Measurements from ENCODE around the gene TRIM40.
"Not testable (repeated sequence)": the region's sequence is repeated elsewhere in the genome, so short reads cannot be mapped to it uniquely, and the experiment has no call there.

The TRIM40 gene

DNA sequence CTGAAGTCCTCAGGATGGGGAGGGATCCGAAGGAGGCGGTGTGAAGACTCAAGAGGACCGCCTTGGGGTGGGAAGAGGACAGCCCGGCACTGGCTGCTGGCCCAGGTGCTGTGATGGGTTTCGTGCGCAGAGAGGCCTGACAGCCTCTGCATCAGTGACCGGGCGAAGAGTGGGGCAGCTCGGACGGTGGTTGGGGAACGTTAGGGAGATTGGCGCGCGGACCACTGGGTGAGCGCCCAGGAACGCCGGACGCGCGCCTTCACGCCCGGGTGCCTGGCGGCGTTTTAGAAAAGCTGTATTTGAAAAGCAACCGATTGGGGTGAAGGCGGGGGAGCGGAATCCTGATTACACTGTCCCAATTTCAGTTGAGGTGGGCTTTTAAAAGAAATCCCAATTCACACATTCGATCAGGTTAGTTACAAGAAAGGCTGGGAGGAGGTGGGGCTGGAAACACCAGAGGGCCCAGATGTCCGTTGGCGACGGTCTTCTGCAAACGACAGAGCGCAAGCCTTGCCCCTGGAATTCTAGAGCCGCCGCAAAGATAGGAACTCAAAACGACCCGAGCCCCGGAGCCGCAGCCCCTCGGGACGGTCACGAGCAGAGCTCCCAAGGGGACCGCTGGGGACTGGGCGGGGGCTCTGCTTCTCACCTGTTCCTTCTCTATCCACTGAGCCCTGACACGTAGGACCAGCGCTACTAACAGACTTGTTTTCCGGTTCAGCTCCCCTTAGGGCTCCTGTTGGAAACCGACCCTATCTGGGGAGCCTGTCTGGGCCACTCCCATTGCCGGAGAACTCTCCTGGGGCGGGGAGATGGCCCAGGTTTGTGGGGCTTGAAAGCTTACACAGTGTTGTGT lies 8.5 kb upstream of the TRIM40 start:
- Mint-ChIP-seq H3K4me1 (ENCODE audit: low read depth in 2 of 2) (peaks cover 8 to 9% of the 10 kb centered on the region in 2 donors), H3K27ac (no peak overlapping the region), H3K9me3 (no peaks in the 10 kb centered on the region), H3K36me3 (ENCODE audit: insufficient read depth) (peaks cover 3% of the 10 kb centered on the region), H3K4me3 (no peak overlapping the region), H3K27me3 (peaks cover 83 to 99% of the 10 kb centered on the region in 2 donors)
- no peak for DNase-seq
- no peak for ATAC-seq (replicated peaks)

DNA sequence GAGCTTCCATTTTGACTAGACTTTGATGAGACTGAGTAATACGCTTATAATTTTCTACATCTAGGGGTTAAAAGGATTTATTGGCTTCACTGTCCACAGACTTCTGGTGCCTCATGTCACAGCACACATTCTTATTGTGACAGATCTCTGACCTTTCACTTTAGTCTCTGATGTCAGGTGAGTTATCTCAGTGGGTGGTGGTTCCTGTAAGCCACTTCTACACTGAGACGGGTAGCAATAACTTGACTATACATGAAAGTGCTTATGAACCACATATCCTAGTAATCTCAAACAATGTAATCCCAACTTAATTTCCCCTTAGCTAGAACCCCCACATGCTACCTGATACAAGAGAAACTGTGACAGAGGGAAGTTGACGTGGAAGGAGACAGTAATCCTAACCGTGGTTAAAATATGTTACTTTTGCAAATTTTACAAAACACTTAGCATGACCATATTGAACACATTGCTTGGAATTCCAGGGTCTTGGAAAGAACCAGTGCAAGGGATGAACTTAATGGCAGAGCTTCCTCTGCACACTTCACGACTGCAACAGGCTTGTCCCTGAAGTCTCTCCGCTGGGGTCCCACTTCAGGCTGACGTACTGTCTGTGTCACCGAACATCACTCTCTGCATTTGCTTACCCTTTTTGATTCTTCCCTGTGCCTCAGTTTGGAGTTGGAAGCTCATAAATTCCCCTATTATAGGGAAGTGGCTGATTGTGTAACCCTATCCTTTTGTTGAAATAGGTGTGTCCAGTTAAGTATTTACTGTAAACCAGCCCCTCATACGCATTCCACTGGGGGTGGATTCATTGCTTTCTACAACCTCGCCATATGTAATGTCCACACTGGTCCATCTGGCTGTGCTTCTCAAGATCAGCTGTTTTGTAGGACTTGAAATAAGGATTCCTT lies 6.4 kb upstream of the TRIM40 start:
- peaks cover 8 to 9% of the 10 kb centered on the region in 2 donors for H3K4me1 Mint-ChIP-seq (ENCODE audit: low read depth in 2 of 2)
- H3K9me3 Mint-ChIP-seq, result no peaks in the 10 kb centered on the region
- no peak overlapping the region for H3K27ac Mint-ChIP-seq
- no peak overlapping the region for H3K4me3 Mint-ChIP-seq
- H3K36me3 Mint-ChIP-seq (ENCODE audit: insufficient read depth), result peaks cover 3% of the 10 kb centered on the region
- DNase-seq, result no peak
- no peak for ATAC-seq (replicated peaks)
- H3K27me3 Mint-ChIP-seq, result peaks cover 78 to 90% of the 10 kb centered on the region in 2 donors

DNA sequence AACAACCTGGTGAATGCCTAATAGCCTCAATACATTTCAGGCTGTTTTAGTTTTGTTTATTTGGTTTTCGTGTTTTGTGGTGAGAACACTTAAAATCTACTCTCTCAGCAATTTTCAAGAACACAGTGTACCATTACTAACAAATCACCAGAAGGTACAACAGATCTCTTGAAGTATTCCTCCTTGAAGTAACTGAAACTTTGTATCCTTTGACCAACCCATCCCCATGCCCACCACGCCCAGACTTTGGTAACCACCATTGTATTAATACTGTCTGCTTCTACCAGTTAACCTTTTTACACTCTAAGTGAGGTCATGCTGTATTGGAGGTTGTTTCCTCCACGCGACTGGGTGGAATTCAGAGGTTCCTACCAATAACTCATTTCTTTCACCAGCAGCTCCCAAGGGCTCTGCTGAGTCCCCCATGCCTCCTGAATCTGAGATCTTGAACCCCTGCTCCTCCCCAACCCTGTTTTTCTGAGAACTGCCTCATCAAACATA lies 5.7 kb upstream of the TRIM40 start:
- peaks cover 8 to 9% of the 10 kb centered on the region in 2 donors for H3K4me1 Mint-ChIP-seq (ENCODE audit: low read depth in 2 of 2)
- peaks cover 74 to 87% of the 10 kb centered on the region in 2 donors for H3K27me3 Mint-ChIP-seq
- DNase-seq, result no peak
- H3K27ac Mint-ChIP-seq, result no peak overlapping the region
- H3K9me3 Mint-ChIP-seq, result no peaks in the 10 kb centered on the region
- no peak overlapping the region for H3K4me3 Mint-ChIP-seq
- peaks cover 3% of the 10 kb centered on the region for H3K36me3 Mint-ChIP-seq (ENCODE audit: insufficient read depth)
- ATAC-seq (replicated peaks), result no peak

DNA sequence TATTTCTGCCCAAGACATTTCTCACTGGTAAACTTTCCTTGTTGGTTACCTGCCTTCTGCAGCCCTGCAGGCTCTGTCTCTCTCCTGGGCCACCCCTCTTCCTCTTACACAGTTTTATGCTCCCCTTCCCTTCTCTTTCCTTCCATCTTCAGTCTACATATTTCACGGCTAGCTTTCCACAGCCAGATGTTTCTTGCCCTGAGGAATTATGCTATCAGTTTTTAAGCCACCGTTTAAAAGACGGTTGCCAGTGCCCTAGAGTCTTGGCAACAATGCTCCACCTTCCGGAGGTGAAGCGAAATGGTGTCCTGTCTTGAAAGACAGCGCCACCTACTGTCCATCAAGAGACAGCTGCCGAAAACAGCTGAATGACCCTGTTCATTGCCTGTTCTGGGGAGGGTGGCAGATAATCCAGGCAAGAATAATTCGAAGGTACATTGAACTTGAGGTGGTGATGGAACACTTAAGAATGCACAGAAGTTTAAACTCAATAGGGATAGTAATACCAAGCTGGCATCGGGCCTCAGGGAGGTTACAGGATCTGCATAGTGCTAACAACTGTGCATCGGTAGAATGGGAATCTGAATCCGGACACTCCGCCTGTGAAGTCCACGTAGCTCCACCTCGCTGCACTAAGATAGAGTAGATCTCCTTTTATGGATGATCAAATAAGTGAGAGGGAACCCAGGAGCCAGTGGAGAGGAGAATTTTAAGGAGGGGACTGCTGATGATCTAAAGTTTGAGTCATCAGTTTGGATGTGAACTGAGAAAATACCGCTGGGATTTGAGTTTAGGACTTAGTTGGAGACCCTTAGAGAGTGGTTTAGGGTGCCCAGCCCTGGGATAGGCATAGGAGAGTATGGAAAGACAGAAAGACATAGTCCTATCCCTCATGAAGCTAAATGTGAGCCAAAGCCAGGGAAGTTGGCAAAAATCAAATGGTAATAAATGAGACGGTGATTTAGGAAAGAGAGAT lies 4.8 kb upstream of the TRIM40 start:
- Mint-ChIP-seq H3K4me1 (ENCODE audit: low read depth in 2 of 2) (peaks cover 8 to 9% of the 10 kb centered on the region in 2 donors), H3K9me3 (no peaks in the 10 kb centered on the region), H3K36me3 (ENCODE audit: insufficient read depth) (peaks cover 3% of the 10 kb centered on the region), H3K4me3 (peak overlapping the region in 1 of 2 donors; percentile 42), H3K27ac (no peak overlapping the region), H3K27me3 (peaks cover 65 to 85% of the 10 kb centered on the region in 2 donors)
- peak; percentile 63 to 67 (median 66) for DNase-seq
- peak; percentile 98 for ATAC-seq (replicated peaks)

DNA sequence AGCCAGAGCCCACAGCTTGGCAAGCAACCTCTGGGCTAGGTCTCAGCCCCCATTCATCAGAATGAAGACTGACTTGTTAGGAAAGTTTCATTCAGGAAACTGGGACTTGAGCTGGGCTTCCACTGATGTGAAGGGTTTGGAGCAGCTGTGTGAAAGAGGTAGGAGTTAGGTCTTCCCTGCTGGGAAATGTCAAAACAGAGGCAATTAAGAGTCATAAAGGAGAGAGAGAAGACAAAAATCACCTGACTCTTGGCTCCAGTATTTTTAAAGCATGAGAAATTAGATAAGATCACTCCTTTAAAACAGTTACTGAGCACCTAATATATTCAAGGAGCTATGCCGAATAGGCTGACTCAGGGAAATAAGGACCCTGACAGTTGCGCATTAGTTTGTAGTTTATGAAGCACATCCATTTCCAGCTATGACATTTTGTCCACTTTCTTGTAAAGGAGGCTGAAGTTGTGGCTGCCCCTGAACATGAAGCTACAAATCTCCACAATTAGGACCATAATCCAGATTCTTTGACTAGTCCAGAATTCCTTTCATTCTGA lies 3.9 kb upstream of the TRIM40 start:
- Mint-ChIP-seq H3K36me3 (ENCODE audit: insufficient read depth) (peaks cover 3% of the 10 kb centered on the region), H3K27ac (no peak overlapping the region), H3K4me3 (no peak overlapping the region), H3K27me3 (peaks cover 56 to 80% of the 10 kb centered on the region in 2 donors), H3K9me3 (no peaks in the 10 kb centered on the region), H3K4me1 (ENCODE audit: low read depth in 2 of 2) (peaks cover 8 to 9% of the 10 kb centered on the region in 2 donors)
- DNase-seq, result no peak
- ATAC-seq (replicated peaks), result no peak

DNA sequence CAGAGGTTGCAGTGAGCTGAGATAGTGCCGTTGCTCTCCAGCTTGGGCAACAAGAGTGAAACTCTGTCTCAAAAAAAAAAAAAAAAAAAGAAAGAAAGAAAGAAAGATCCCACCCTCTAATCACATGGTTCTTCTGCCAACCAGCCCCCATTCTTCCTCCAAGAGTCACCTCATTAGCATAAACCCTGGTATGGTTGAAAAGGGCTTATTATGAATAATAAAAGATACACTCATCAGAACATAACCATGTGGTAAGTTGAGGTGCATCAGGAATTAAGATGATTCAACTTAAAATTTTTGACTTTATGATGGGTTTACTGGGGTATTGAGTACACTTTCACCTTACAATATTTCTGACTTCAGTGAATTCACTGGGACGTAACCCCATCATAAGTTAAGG lies 793 bp upstream of the TRIM40 start:
- Mint-ChIP-seq H3K9me3 (no peaks in the 10 kb centered on the region), H3K4me3 (no peak overlapping the region), H3K36me3 (ENCODE audit: insufficient read depth) (peaks cover 3% of the 10 kb centered on the region), H3K27me3 (peaks cover 31 to 53% of the 10 kb centered on the region in 2 donors), H3K27ac (no peak overlapping the region), H3K4me1 (ENCODE audit: low read depth in 2 of 2) (peaks cover 5 to 8% of the 10 kb centered on the region in 2 donors)
- DNase-seq (no peak), ATAC-seq (replicated peaks) (no peak)

DNA sequence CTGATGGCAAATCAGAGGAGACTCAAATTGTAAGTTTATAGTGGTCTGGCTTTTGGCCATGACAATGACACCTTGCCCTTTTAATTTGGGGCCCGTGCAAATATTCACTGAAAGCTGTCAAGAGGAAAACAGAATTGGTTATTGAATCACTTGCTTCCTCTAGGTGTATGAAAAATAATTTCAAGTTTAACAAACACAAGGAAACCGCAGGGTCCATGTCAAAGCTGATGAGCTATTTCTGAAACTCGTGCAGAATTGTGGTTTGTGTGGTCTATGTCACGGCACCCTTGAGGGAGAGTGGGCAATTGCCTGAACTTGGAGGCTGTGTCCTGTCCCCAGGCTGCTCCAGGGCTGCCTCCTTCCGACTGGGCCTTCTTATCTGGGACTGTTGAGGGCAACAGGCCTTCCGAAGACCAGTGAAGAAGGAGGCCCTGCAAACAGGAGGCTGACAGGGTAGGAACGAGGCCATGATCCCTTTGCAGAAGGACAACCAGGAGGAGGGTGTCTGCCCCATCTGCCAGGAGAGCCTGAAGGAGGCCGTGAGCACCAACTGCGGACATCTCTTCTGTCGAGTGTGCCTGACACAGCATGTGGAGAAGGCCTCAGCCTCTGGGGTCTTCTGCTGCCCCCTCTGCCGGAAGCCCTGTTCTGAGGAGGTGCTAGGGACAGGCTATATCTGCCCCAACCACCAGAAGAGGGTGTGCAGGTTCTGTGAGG lies 788 bp downstream of the TRIM40 start:
- Mint-ChIP-seq H3K27ac (no peak overlapping the region), H3K4me1 (ENCODE audit: low read depth in 2 of 2) (no peaks in the 10 kb centered on the region), H3K4me3 (no peak overlapping the region), H3K36me3 (ENCODE audit: insufficient read depth) (no peaks in the 10 kb centered on the region), H3K27me3 (peaks cover 33 to 53% of the 10 kb centered on the region in 2 donors), H3K9me3 (no peaks in the 10 kb centered on the region)
- DNase-seq, result no peak
- no peak for ATAC-seq (replicated peaks)

DNA sequence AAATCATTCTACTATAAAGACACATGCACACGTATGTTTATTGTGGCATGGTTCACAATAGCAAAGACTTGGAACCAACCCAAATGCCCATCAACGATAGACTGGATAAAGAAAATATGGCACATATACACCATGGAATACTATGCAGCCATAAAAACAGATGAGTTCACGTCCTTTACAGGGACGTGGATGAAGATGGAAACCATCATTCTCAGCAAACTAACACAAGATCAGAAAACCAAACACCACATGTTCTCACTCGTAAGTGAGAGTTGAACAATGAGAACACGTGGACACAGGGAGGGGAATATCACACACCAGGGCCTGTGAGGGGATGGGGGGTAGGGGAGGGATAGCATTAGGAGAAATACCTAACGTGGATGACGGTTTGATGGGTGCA lies 4.3 kb downstream of the TRIM40 start:
- not testable (repeated sequence) for DNase-seq; H3K9me3 Mint-ChIP-seq; H3K4me3 Mint-ChIP-seq; H3K27ac Mint-ChIP-seq; H3K4me1 Mint-ChIP-seq (ENCODE audit: low read depth in 2 of 2); ATAC-seq (replicated peaks); H3K36me3 Mint-ChIP-seq (ENCODE audit: insufficient read depth)
- H3K27me3 Mint-ChIP-seq, result peaks cover 39 to 53% of the 10 kb centered on the region in 2 donors

DNA sequence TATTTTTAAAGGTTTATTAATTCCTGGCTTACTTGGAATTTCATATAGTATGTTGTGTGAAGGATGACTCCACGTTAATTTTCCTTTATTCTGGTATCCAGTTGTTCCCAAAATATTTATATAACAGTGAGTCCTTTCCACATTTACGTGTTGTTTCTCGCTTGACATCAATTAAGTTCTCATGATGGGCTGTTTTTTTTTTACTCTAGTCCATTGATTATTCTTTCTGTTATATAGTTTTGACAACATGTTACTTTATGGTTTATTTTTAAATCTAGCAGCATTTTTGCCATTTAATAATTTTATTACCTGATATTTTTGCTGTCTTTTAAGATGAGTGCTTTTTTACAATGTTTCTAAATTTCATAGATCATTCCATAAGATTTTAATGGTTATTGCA lies 6.7 kb downstream of the TRIM40 start:
- ATAC-seq (replicated peaks) (no peak), DNase-seq (no peak)
- Mint-ChIP-seq H3K9me3 (no peaks in the 10 kb centered on the region), H3K4me1 (ENCODE audit: low read depth in 2 of 2) (no peaks in the 10 kb centered on the region), H3K27ac (no peak overlapping the region), H3K4me3 (no peak overlapping the region), H3K36me3 (ENCODE audit: insufficient read depth) (no peaks in the 10 kb centered on the region), H3K27me3 (peaks cover 54 to 64% of the 10 kb centered on the region in 2 donors)

DNA sequence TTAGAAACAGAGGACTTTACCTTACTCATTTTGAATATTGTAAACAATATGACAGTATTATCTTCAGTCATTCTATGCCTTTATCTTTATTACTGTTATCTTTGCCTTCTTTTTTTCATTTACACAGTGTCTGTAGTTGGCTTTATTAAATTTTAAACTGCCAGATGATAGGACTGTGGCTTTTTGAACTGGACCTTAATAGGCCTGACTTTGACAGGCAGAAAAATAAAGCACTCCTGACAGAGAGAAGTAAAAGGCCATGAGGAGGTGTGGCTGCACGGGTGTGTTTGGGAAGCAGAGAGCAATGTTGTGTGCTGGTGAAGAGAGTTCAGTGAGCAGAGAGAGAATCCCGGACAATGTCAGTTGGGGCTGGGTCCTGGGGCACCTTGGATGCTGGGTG lies 7.8 kb downstream of the TRIM40 start:
- H3K4me1 Mint-ChIP-seq (ENCODE audit: low read depth in 2 of 2), result no peaks in the 10 kb centered on the region
- DNase-seq (no peak), ATAC-seq (replicated peaks) (no peak)
- no peak overlapping the region for H3K27ac Mint-ChIP-seq
- H3K9me3 Mint-ChIP-seq, result no peaks in the 10 kb centered on the region
- peaks cover 64 to 75% of the 10 kb centered on the region in 2 donors for H3K27me3 Mint-ChIP-seq
- H3K36me3 Mint-ChIP-seq (ENCODE audit: insufficient read depth), result no peaks in the 10 kb centered on the region
- H3K4me3 Mint-ChIP-seq, result no peak overlapping the region

DNA sequence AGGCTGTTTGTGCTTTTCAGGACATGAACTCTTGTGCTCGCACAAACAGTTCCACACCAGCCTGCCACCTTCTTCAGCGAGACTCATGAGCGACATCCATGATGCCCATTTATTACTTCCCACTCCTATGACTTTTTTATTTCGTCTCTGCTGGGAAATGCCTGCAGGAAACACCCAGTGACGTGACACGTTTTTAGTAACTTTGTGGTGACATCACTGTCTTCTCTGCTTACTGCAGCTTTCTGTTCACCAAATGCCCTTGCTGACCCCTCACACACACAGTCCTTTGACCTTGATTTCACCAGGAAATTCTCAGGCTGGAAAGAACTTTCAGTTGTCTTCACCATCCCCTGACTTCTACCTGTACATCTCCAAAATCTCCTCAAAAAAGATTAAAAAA lies 8.9 kb downstream of the TRIM40 start:
- ATAC-seq (replicated peaks), result no peak
- DNase-seq, result no peak
- Mint-ChIP-seq H3K4me3 (no peak overlapping the region), H3K36me3 (ENCODE audit: insufficient read depth) (no peaks in the 10 kb centered on the region), H3K27ac (no peak overlapping the region), H3K9me3 (no peaks in the 10 kb centered on the region), H3K4me1 (ENCODE audit: low read depth in 2 of 2) (no peaks in the 10 kb centered on the region), H3K27me3 (peaks cover 66 to 76% of the 10 kb centered on the region in 2 donors)

DNA sequence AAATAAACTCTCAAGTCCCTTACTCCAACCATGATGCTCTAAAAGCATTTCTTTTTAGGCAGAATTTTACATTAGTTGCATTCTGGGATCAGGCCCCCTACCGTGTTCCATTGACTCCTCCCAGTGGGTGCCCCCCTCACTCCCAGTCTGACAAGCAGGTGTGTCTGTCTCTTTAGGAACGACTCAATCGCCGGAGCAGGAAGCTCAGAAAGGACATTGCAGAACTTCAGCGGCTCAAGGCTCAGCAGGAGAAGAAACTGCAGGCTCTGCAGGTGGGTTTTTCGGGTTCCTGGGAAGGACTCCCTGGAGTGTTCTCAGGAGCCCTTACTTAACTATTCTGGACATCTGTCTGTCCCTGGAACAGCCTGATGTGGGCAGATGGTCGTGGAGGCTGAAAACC lies 9.9 kb downstream of the TRIM40 start:
- no peak for ATAC-seq (replicated peaks)
- no peak overlapping the region for H3K27ac Mint-ChIP-seq
- H3K9me3 Mint-ChIP-seq, result no peaks in the 10 kb centered on the region
- no peaks in the 10 kb centered on the region for H3K36me3 Mint-ChIP-seq (ENCODE audit: insufficient read depth)
- H3K4me3 Mint-ChIP-seq, result no peak overlapping the region
- H3K4me1 Mint-ChIP-seq (ENCODE audit: low read depth in 2 of 2), result no peaks in the 10 kb centered on the region
- DNase-seq, result no peak
- H3K27me3 Mint-ChIP-seq, result peaks cover 68 to 76% of the 10 kb centered on the region in 2 donors

Data from effector memory CD8-positive, alpha-beta T cell (primary cell).